OCI-LY7 (cell line): Measurements from ENCODE around the gene COL25A1. TPM values are rescaled to one million over a fixed set of nuclear protein-coding genes. Genes with fewer than 3 reads are reported as not detected.

Experiments used
- BruUV-seq: library from RNA; stranded (reverse); fragments of 400-500 nt; replicated peaks from 2 replicates; lab custom pipeline; 2021; lab: Mats Ljungman, UMichigan
- CTCF ChIA-PET: fragments of 300-600 bp; sonication (Branson Sonifier 250); formaldehyde crosslinking; loops from one replicate; lab custom pipeline; 2022; ENCODE audit warnings: antibody characterized with exemption; ENCODE audit not compliant: unreplicated experiment; lab: Charles Lee
- POLR2A ChIA-PET: fragments of 300-600 bp; sonication (Branson Sonifier 250); formaldehyde crosslinking; loops from one replicate; lab custom pipeline; 2022; ENCODE audit warnings: antibody characterized with exemption; lab: Charles Lee
- DNase-seq: peaks from one replicate; pipeline ENCODE4 v3.0.0-alpha.2; 2015; ENCODE audit warnings: low spot score
- H2AFZ ChIP-seq: fragments of 200-600 bp; sonication (generic), shearing (Covaris generic); 2 replicates; pipeline ENCODE4 v1.6.1; 2014; ENCODE audit warnings: mild to moderate bottlenecking, antibody characterized with exemption, low read length, moderate library complexity
- H3K27ac ChIP-seq: fragments of 200-600 bp; sonication (generic); 2 replicates; pipeline ENCODE4 v1.5.1; 2014; ENCODE audit warnings: mixed run types, low read depth, mild to moderate bottlenecking, moderate library complexity, low read length, inconsistent platforms; ENCODE audit not compliant: poor library complexity, severe bottlenecking
- H3K36me3 ChIP-seq: fragments of 200-600 bp; sonication (generic); 2 replicates; pipeline ENCODE4 v1.6.1; 2014; ENCODE audit warnings: mild to moderate bottlenecking, antibody characterized with exemption, low read length, moderate library complexity, mixed read lengths; ENCODE audit not compliant: insufficient read depth
- H3K4me1 ChIP-seq: fragments of 200-600 bp; sonication (generic); 2 replicates; pipeline ENCODE4 v1.5.1; 2014; ENCODE audit warnings: mild to moderate bottlenecking, low read length; ENCODE audit not compliant: insufficient read depth, poor library complexity, severe bottlenecking
- H3K4me2 ChIP-seq: fragments of 200-600 bp; sonication (generic); 2 replicates; pipeline ENCODE4 v1.6.1; 2014; ENCODE audit warnings: mild to moderate bottlenecking, low read length
- H3K4me3 ChIP-seq: fragments of 200-600 bp; sonication (generic); 2 replicates; pipeline ENCODE4 v1.5.1; 2014; ENCODE audit warnings: mild to moderate bottlenecking, low read depth, low read length; ENCODE audit not compliant: poor library complexity, severe bottlenecking
- H3K79me2 ChIP-seq: fragments of 200-600 bp; sonication (generic); 2 replicates; pipeline ENCODE4 v1.6.1; 2016; ENCODE audit warnings: low read depth, mild to moderate bottlenecking, low read length, moderate library complexity, mixed read lengths; ENCODE audit not compliant: insufficient read depth
- H3K9me2 ChIP-seq: fragments of 200-600 bp; sonication (generic); 2 replicates; pipeline ENCODE4 v1.6.1; 2016; ENCODE audit warnings: mild to moderate bottlenecking, low read length, mixed read lengths; ENCODE audit not compliant: insufficient read depth
- H3K9me3 ChIP-seq: fragments of 200-600 bp; sonication (generic); 2 replicates; pipeline ENCODE4 v1.6.1; 2014; ENCODE audit warnings: mild to moderate bottlenecking, mixed run types, low read length, mixed read lengths
- H4K20me1 ChIP-seq: fragments of 200-600 bp; sonication (generic); 2 replicates; pipeline ENCODE4 v1.6.1; 2014; ENCODE audit warnings: mild to moderate bottlenecking, antibody characterized with exemption, low read length, moderate library complexity, mixed read lengths; ENCODE audit not compliant: insufficient read depth
- CTCF ChIP-seq: fragments of 200-600 bp; sonication (generic); conservative IDR thresholded peaks from 2 replicates; pipeline ENCODE4 v1.5.1; 2014; ENCODE audit warnings: mild to moderate bottlenecking, antibody characterized with exemption, low read length, moderate library complexity, mixed read lengths
- EZH2phosphoT487 ChIP-seq: fragments of 200-600 bp; sonication (generic); IDR thresholded peaks from 2 replicates; pipeline ENCODE4 v1.6.1; 2018; ENCODE audit warnings: low read depth, borderline replicate concordance, mild to moderate bottlenecking, mixed run types, antibody characterized with exemption, low read length, moderate library complexity, mixed read lengths
- intact Hi-C: fragments of 100-400 bp; cut with micrococcal nuclease; formaldehyde crosslinking; loops from one replicate; pipeline ENCODE4 v1.10.0; 2022; ENCODE audit not compliant: unreplicated experiment
- total RNA-seq, 2 experiments: library from RNA; depleted of rRNA in 1 of 2; stranded (reverse); fragments of >200 nt in 1 of 2; shearing (Covaris generic) in 1 of 2; gene quantifications; 2 replicates each; pipeline ENCODE4 v1.2.3, GENCODE V29; 2014 to 2022

The COL25A1 gene
- total RNA-seq, 2 experiments from 2014 or later, result not detected

- no peaks in the 10 kb centered on the region for H3K36me3 ChIP-seq
- TF ChIP-seq CTCF (no peak), EZH2phosphoT487 (no peak)
- no peak overlapping the region for H3K4me2 ChIP-seq
- no peaks in the 10 kb centered on the region for H4K20me1 ChIP-seq
- H3K4me3 ChIP-seq, result no peak overlapping the region
- no peaks in the 10 kb centered on the region for H3K9me3 ChIP-seq
- intact Hi-C loops, result no loop called here
- H3K4me1 ChIP-seq, result no peaks in the 10 kb centered on the region
- POLR2A ChIA-PET, result no interaction called here
- CTCF ChIA-PET, result no interaction called here
- BruUV-seq, result no TSS peak
- H3K79me2 ChIP-seq, result no peaks in the 10 kb centered on the region
- DNase-seq, result no peak
- H3K27ac ChIP-seq, result no peak overlapping the region
- H3K9me2 ChIP-seq, result no peaks in the 10 kb centered on the region
- no peak overlapping the region for H2AFZ ChIP-seq
Measured at GRCh38 chr4:108787106-108787505, 515.4 kb downstream of the COL25A1 start.

GRCh38 chr4:108786351-108786750 is 516.1 kb downstream of the COL25A1 start:
- Histone ChIP-seq H3K9me2 (no peaks in the 10 kb centered on the region), H3K4me1 (no peaks in the 10 kb centered on the region), H4K20me1 (no peaks in the 10 kb centered on the region), H3K4me3 (no peak overlapping the region), H3K36me3 (no peaks in the 10 kb centered on the region), H3K9me3 (no peaks in the 10 kb centered on the region), H2AFZ (no peak overlapping the region), H3K27ac (no peak overlapping the region), H3K79me2 (no peaks in the 10 kb centered on the region), H3K4me2 (no peak overlapping the region)
- DNase-seq, result no peak
- CTCF ChIA-PET, result no interaction called here
- no peak for TF ChIP-seq EZH2phosphoT487
- TF ChIP-seq CTCF, result no peak
- BruUV-seq, result no TSS peak
- POLR2A ChIA-PET, result no interaction called here
- intact Hi-C loops, result no loop called here

- CTCF ChIA-PET, result no interaction called here
- POLR2A ChIA-PET, result no interaction called here
- TF ChIP-seq CTCF (0 out of 2 replicates have a peak, but pooled peaks have one; percentile 41), EZH2phosphoT487 (no peak)
Measured at GRCh38 chr4:108783665-108784463, 518.6 kb downstream of the COL25A1 start.

More at GRCh38 chr4:108783665-108784463, 518.6 kb downstream of the COL25A1 start:
- no peak overlapping the region for H3K4me2 ChIP-seq
- H4K20me1 ChIP-seq, result no peaks in the 10 kb centered on the region
- H3K9me2 ChIP-seq, result no peaks in the 10 kb centered on the region
- intact Hi-C loops, result no loop called here
- peak; percentile 2 for DNase-seq
- no peaks in the 10 kb centered on the region for H3K9me3 ChIP-seq
- no peaks in the 10 kb centered on the region for H3K36me3 ChIP-seq
- H3K27ac ChIP-seq, result no peak overlapping the region
- H3K4me3 ChIP-seq, result no peak overlapping the region
- no peaks in the 10 kb centered on the region for H3K4me1 ChIP-seq
- H3K79me2 ChIP-seq, result no peaks in the 10 kb centered on the region
- BruUV-seq, result no TSS peak
- H2AFZ ChIP-seq, result no peak overlapping the region
